HG03108 (cell line): ENCODE results near the gene RBM19.

Source experiments
- ATAC-seq: cut with Tn5 transposase; IDR thresholded peaks from one replicate; pipeline ENCODE4 v1.9.1; 2021; ENCODE audit warnings: moderate library complexity; ENCODE audit not compliant: unreplicated experiment

The RBM19 gene

GRCh38 chr12:113837528-113838296 is 128.4 kb downstream of the RBM19 start:
- no peak for ATAC-seq

GRCh38 chr12:113837084-113837483 is 129.0 kb downstream of the RBM19 start:
- ATAC-seq = no peak

GRCh38 chr12:113835896-113836295 is 130.2 kb downstream of the RBM19 start:
- ATAC-seq = no peak

GRCh38 chr12:113835433-113835832 is 130.7 kb downstream of the RBM19 start:
- no peak for ATAC-seq

GRCh38 chr12:113833422-113833821 is 132.7 kb downstream of the RBM19 start:
- ATAC-seq = no peak

GRCh38 chr12:113831476-113831875 is 134.6 kb downstream of the RBM19 start:
- no peak for ATAC-seq

GRCh38 chr12:113831016-113831415 is 135.1 kb downstream of the RBM19 start:
- no peak for ATAC-seq

- ATAC-seq = no peak
These were observed 136.9 kb downstream of the RBM19 start for GRCh38 chr12:113829212-113829611.

GRCh38 chr12:113827539-113828114 is 138.5 kb downstream of the RBM19 start:
- no peak for ATAC-seq

- ATAC-seq = no peak
These were observed 139.2 kb downstream of the RBM19 start for GRCh38 chr12:113826805-113827538.

GRCh38 chr12:113825705-113826104 is 140.4 kb downstream of the RBM19 start:
- no peak for ATAC-seq

GRCh38 chr12:113823816-113824215 is 142.3 kb downstream of the RBM19 start:
- no peak for ATAC-seq

GRCh38 chr12:113823016-113823415 is 143.1 kb downstream of the RBM19 start:
- ATAC-seq = no peak

GRCh38 chr12:113820842-113821241 is 145.3 kb downstream of the RBM19 start:
- ATAC-seq = no peak

- no peak for ATAC-seq
These were observed 145.8 kb downstream of the RBM19 start for GRCh38 chr12:113820309-113820708.

GRCh38 chr12:113819495-113819894 is 146.6 kb downstream of the RBM19 start:
- no peak for ATAC-seq

GRCh38 chr12:113818833-113819232 is 147.3 kb downstream of the RBM19 start:
- ATAC-seq = no peak

- no peak for ATAC-seq
These were observed 147.8 kb downstream of the RBM19 start for GRCh38 chr12:113818283-113818682.

- no peak for ATAC-seq
These were observed 149.3 kb downstream of the RBM19 start for GRCh38 chr12:113816866-113817265.

- ATAC-seq = no peak
These were observed 151.1 kb downstream of the RBM19 start for GRCh38 chr12:113815031-113815430.

- no peak for ATAC-seq
These were observed 152.9 kb downstream of the RBM19 start for GRCh38 chr12:113813229-113813541.
